HepG2 (cell line): Measurements from ENCODE around the gene BASP1. TPM values are rescaled to one million over a fixed set of nuclear protein-coding genes. Genes with fewer than 3 reads are reported as not detected.

ENCODE experiments used
- DNMT1 ChIP-seq: sonication (generic); formaldehyde crosslinking; IDR thresholded peaks from 2 replicates; pipeline ENCODE4 v1.5.1; 2020; ENCODE audit warnings: mild to moderate bottlenecking, missing genetic modification reagents
- EP300 ChIP-seq, 3 experiments: sonication (generic) in 1 of 3; formaldehyde crosslinking in 1 of 3; IDR thresholded peaks; 2 replicates each; pipeline versions ENCODE4 v1.5.1 to v1.6.1; 2011 to 2020; ENCODE audit warnings: low read depth in 2 of 3, low read length in 2 of 3, borderline replicate concordance in 1 of 3, improper control_type of control experiment in 1 of 3, mild to moderate bottlenecking in 1 of 3, missing genetic modification reagents in 1 of 3, moderate library complexity in 1 of 3
- ETV5 ChIP-seq: IDR thresholded peaks from 2 replicates; pipeline ENCODE4 v1.6.1; 2018; ENCODE audit warnings: missing biosample characterization, missing genetic modification reagents, inconsistent platforms, borderline replicate concordance
- FOXA1 ChIP-seq, 2 experiments: fragments of 450-650 bp in 1 of 2; sonication (generic) in 1 of 2; formaldehyde crosslinking in 1 of 2; IDR thresholded peaks; 2 replicates each; pipeline versions ENCODE4 v1.4.0 to v1.6.1; 2016 to 2020; ENCODE audit warnings: missing genetic modification reagents in 1 of 2
- FOXP1 ChIP-seq, 2 experiments: fragments of 450-650 bp in 1 of 2; IDR thresholded peaks; 2 replicates each; pipeline ENCODE4 v1.6.1; 2017 to 2018; ENCODE audit warnings: antibody characterized with exemption in 1 of 2
- GABPA ChIP-seq, 2 experiments: IDR thresholded peaks; 2 replicates each; pipeline ENCODE4 v1.6.1; 2011 to 2016; ENCODE audit warnings: low read depth in 2 of 2, low read length in 1 of 2, missing biosample characterization in 1 of 2, missing genetic modification characterization in 1 of 2
- JDP2 ChIP-seq: sonication (generic); formaldehyde crosslinking; IDR thresholded peaks from 2 replicates; pipeline ENCODE4 v1.8.1; 2022; ENCODE audit warnings: missing genetic modification reagents, borderline replicate concordance
- KDM3A ChIP-seq: IDR thresholded peaks from 2 replicates; pipeline ENCODE4 v1.6.1; 2018; ENCODE audit warnings: low read depth, missing compliant biosample characterization
- MAFF ChIP-seq: IDR thresholded peaks from 2 replicates; pipeline ENCODE4 v1.6.1; 2011; ENCODE audit warnings: low read depth, low read length, improper control_type of control experiment
- MAFK ChIP-seq, 2 experiments: IDR thresholded peaks in 1 of 2; conservative IDR thresholded peaks in 1 of 2; 2 replicates each; pipeline ENCODE4 v1.6.1; 2011; ENCODE audit warnings: improper control_type of control experiment in 2 of 2, low read length in 2 of 2
- RCOR2 ChIP-seq: IDR thresholded peaks from 2 replicates; pipeline ENCODE4 v1.6.1; 2016; ENCODE audit warnings: missing biosample characterization, missing genetic modification reagents
- SATB2 ChIP-seq: sonication (generic); formaldehyde crosslinking; IDR thresholded peaks from 2 replicates; pipeline ENCODE4 v1.5.0; 2020; ENCODE audit warnings: missing genetic modification reagents
- SNAI1 ChIP-seq: sonication (generic); formaldehyde crosslinking; IDR thresholded peaks from 2 replicates; pipeline ENCODE4 v1.5.0; 2020; ENCODE audit warnings: mild to moderate bottlenecking, missing genetic modification reagents, borderline replicate concordance
- SOX13 ChIP-seq, 3 experiments: fragments of 450-650 bp in 1 of 3; sonication (generic) in 1 of 3; formaldehyde crosslinking in 1 of 3; IDR thresholded peaks in 2 of 3; conservative IDR thresholded peaks in 1 of 3; 2 replicates each; pipeline versions ENCODE4 v1.5.0 to v1.6.1; 2016 to 2020; ENCODE audit warnings: antibody characterized with exemption in 1 of 3, mild to moderate bottlenecking in 1 of 3, missing compliant biosample characterization in 1 of 3, missing genetic modification reagents in 1 of 3, moderate library complexity in 1 of 3
- SOX6 ChIP-seq, 2 experiments: fragments of 450-650 bp in 1 of 2; sonication (generic) in 1 of 2; formaldehyde crosslinking in 1 of 2; IDR thresholded peaks; 2 replicates each; pipeline versions ENCODE4 v1.4.0 to v1.6.1; 2017 to 2020; ENCODE audit warnings: antibody characterized with exemption in 1 of 2, mild to moderate bottlenecking in 1 of 2, missing genetic modification reagents in 1 of 2
- TFE3 ChIP-seq: IDR thresholded peaks from 2 replicates; pipeline ENCODE4 v1.6.1; 2016
- XBP1 ChIP-seq: sonication (generic); formaldehyde crosslinking; IDR thresholded peaks from 2 replicates; pipeline ENCODE4 v1.5.0; 2020; ENCODE audit warnings: missing genetic modification reagents
- ZBTB37 ChIP-seq: sonication (generic); formaldehyde crosslinking; IDR thresholded peaks from 2 replicates; pipeline ENCODE4 v1.4.0; 2020; ENCODE audit warnings: mild to moderate bottlenecking, missing genetic modification reagents
- ZBTB43 ChIP-seq: sonication (generic); formaldehyde crosslinking; conservative IDR thresholded peaks from 2 replicates; pipeline ENCODE4 v1.4.0; 2020; ENCODE audit warnings: missing genetic modification reagents
- polyA plus RNA-seq, 8 experiments: library from polyadenylated mRNA; depleted of rRNA in 3 of 8; stranded (reverse) in 7 of 8; unstranded in 1 of 8; fragments of >200 nt; fragmentation: Illumina TruSeq in 4 of 8; extraction: Trizol in 4 of 8; gene quantifications; 2 replicates each; pipeline versions ENCODE4 v1.2.1 to v1.2.3, GENCODE V29; 2011 to 2016; ENCODE audit warnings: low read depth in 4 of 8, missing spikeins in 1 of 8, mixed read lengths in 1 of 8; ENCODE audit not compliant: insufficient read depth in 1 of 8
- total RNA-seq, 5 experiments: library from RNA; depleted of rRNA; stranded (reverse); fragments of >200 nt; fragmentation: Illumina TruSeq; extraction: Trizol; gene quantifications; 2 replicates each; pipeline ENCODE4 v1.2.3, GENCODE V29; 2016; ENCODE audit warnings: low read depth in 1 of 5
- TF ChIP-seq, protein P1 (sequence below): sonication (generic); formaldehyde crosslinking; conservative IDR thresholded peaks from 2 replicates; pipeline ENCODE4 v1.4.0; 2020; ENCODE audit warnings: mild to moderate bottlenecking, missing genetic modification reagents, moderate library complexity

BASP1 gene
- total and polyA plus RNA-seq, 2 of the 13 experiments (the other 11 are each of a cell fraction or from before 2014, with no cell fraction given), result 0.04 TPM; not detected in 1

DNA sequence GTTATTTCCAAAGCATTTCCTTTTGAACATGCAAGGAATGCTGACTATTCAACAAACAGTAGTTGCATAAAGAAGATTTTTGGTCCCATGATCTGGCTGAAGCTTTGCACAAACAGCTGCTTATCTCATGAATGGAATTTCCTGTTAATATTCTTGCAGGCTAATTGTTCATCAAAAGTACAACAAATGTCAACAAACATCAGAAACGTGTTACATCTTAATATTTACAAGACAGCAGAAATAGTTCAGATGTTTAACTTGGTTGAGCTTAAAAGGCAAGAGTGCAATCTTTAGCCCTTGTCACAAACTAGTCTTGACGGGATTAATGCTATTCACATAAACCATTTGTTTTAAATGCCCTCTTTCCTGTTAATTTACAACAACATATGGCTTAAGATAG, 47.9 kb upstream of the BASP1 start (continued):
- TF ChIP-seq XBP1 (CRISPR knock-in tag), result no peak
- TF ChIP-seq FOXP1 (IDR thresholded peaks at IDR 0.05), result no peak
- TF ChIP-seq FOXP1 (CRISPR knock-in tag; IDR thresholded peaks at IDR 0.05), result peak; percentile 46; the same call in 1 of the 2 replicates
- TF ChIP-seq GABPA (IDR thresholded peaks at IDR 0.05; ENCODE audit: low read depth, low read length), result no peak
- 0 out of 2 replicates have a peak, but pooled peaks have one; percentile 29 for TF ChIP-seq GABPA (CRISPR knock-in tag; IDR thresholded peaks at IDR 0.05; ENCODE audit: low read depth)
- no peak for TF ChIP-seq KDM3A (CRISPR knock-in tag)
- no peak for TF ChIP-seq DNMT1
- TF ChIP-seq ZBTB37, result no peak
- no peak for TF ChIP-seq SNAI1 (CRISPR knock-in tag)
- TF ChIP-seq SATB2 (CRISPR knock-in tag), result 0 out of 2 replicates have a peak, but pooled peaks have one; percentile 57
- no peak for TF ChIP-seq SOX6 (IDR thresholded peaks at IDR 0.05)
- peak; percentile 53; the same call in 1 of the 2 replicates for TF ChIP-seq SOX6 (CRISPR knock-in tag; IDR thresholded peaks at IDR 0.05)
- peak; percentile 26; the same call in 1 of the 2 replicates for TF ChIP-seq MAFF
- TF ChIP-seq TFE3 (CRISPR knock-in tag), result peak; percentile 93
- peak; percentile 37 to 52; a peak in 3 of 4 replicates for TF ChIP-seq MAFK (conservative IDR thresholded peaks at IDR 0.05 in 1 of 2, IDR thresholded peaks at IDR 0.05 in 1 of 2; ENCODE audit: low read length in 2 of 2)
- no peak for TF ChIP-seq JDP2
- no peak for TF ChIP-seq RCOR2 (CRISPR knock-in tag)
- TF ChIP-seq SOX13 (IDR thresholded peaks at IDR 0.05), result no peak
- TF ChIP-seq SOX13 (CRISPR knock-in tag; conservative IDR thresholded peaks at IDR 0.05 in 1 of 2, IDR thresholded peaks at IDR 0.05 in 1 of 2), result peak in 1 of 2 experiments; percentile 44; a peak in 1 of 4 replicates
- TF ChIP-seq, protein P1, sequence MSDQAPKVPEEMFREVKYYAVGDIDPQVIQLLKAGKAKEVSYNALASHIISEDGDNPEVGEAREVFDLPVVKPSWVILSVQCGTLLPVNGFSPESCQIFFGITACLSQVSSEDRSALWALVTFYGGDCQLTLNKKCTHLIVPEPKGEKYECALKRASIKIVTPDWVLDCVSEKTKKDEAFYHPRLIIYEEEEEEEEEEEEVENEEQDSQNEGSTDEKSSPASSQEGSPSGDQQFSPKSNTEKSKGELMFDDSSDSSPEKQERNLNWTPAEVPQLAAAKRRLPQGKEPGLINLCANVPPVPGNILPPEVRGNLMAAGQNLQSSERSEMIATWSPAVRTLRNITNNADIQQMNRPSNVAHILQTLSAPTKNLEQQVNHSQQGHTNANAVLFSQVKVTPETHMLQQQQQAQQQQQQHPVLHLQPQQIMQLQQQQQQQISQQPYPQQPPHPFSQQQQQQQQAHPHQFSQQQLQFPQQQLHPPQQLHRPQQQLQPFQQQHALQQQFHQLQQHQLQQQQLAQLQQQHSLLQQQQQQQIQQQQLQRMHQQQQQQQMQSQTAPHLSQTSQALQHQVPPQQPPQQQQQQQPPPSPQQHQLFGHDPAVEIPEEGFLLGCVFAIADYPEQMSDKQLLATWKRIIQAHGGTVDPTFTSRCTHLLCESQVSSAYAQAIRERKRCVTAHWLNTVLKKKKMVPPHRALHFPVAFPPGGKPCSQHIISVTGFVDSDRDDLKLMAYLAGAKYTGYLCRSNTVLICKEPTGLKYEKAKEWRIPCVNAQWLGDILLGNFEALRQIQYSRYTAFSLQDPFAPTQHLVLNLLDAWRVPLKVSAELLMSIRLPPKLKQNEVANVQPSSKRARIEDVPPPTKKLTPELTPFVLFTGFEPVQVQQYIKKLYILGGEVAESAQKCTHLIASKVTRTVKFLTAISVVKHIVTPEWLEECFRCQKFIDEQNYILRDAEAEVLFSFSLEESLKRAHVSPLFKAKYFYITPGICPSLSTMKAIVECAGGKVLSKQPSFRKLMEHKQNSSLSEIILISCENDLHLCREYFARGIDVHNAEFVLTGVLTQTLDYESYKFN (CRISPR knock-in tag), result peak; percentile 78
- no peak for TF ChIP-seq ZBTB43
- no peak for TF ChIP-seq FOXA1 (IDR thresholded peaks at IDR 0.05)
- 0 out of 2 replicates have a peak, but pooled peaks have one; percentile 11 for TF ChIP-seq FOXA1 (CRISPR knock-in tag; IDR thresholded peaks at IDR 0.05)
- TF ChIP-seq EP300 (IDR thresholded peaks at IDR 0.05; ENCODE audit: low read depth in 2 of 2, low read length in 2 of 2), result peak in 1 of 2 experiments; percentile 54; a peak in 2 of 4 replicates
- peak; percentile 81; the same call in 1 of the 2 replicates for TF ChIP-seq EP300 (CRISPR knock-in tag; IDR thresholded peaks at IDR 0.05; ENCODE audit: borderline replicate concordance)
- peak; percentile 33; the same call in 1 of the 2 replicates for TF ChIP-seq ETV5 (CRISPR knock-in tag)
